HepG2 (cell line): ENCODE measurements around the gene ZFP62. TPM values are rescaled to one million over a fixed set of nuclear protein-coding genes. Genes with fewer than 3 reads are reported as not detected.

ENCODE experiments used
- AGO1 ChIP-seq: fragments of 200-400 bp; formaldehyde crosslinking; IDR thresholded peaks from 2 replicates; pipeline ENCODE4 v1.6.1; 2017; ENCODE audit warnings: mild to moderate bottlenecking, low read depth, low read length, moderate library complexity; ENCODE audit not compliant: poor library complexity, severe bottlenecking
- CEBPB ChIP-seq: IDR thresholded peaks from 2 replicates; pipeline ENCODE4 v1.6.1; 2011; ENCODE audit warnings: low read depth, low read length, improper control_type of control experiment, borderline replicate concordance
- MIER3 ChIP-seq: IDR thresholded peaks from 2 replicates; pipeline ENCODE4 v1.6.1; 2016; ENCODE audit warnings: missing compliant biosample characterization, borderline replicate concordance
- POLR2A ChIP-seq, 2 experiments: IDR thresholded peaks; 2 replicates each; pipeline ENCODE4 v1.6.1; 2011; ENCODE audit warnings: low read depth in 2 of 2, low read length in 2 of 2, mild to moderate bottlenecking in 1 of 2, moderate library complexity in 1 of 2; ENCODE audit not compliant: insufficient read depth in 1 of 2
- RARG ChIP-seq: sonication (generic); formaldehyde crosslinking; IDR thresholded peaks from 2 replicates; pipeline ENCODE4 v1.4.0; 2020; ENCODE audit warnings: low read depth, mild to moderate bottlenecking, missing genetic modification reagents
- RCOR2 ChIP-seq: IDR thresholded peaks from 2 replicates; pipeline ENCODE4 v1.6.1; 2016; ENCODE audit warnings: missing biosample characterization, missing genetic modification reagents
- RFXANK ChIP-seq: IDR thresholded peaks from 2 replicates; pipeline ENCODE4 v1.6.1; 2016
- ZNF333 ChIP-seq: sonication (generic); formaldehyde crosslinking; IDR thresholded peaks from 2 replicates; pipeline ENCODE4 v1.4.0; 2020; ENCODE audit warnings: mild to moderate bottlenecking, missing genetic modification reagents, borderline replicate concordance
- ZNF572 ChIP-seq: sonication (generic); formaldehyde crosslinking; IDR thresholded peaks from 2 replicates; pipeline ENCODE4 v1.5.1; 2020; ENCODE audit warnings: mild to moderate bottlenecking, missing genetic modification reagents
- ZNF589 ChIP-seq: sonication (generic); formaldehyde crosslinking; conservative IDR thresholded peaks from 2 replicates; pipeline ENCODE4 v1.8.0; 2022; ENCODE audit warnings: mild to moderate bottlenecking, moderate library complexity, missing genetic modification reagents
- ZNF629 ChIP-seq: sonication (generic); formaldehyde crosslinking; conservative IDR thresholded peaks from 2 replicates; pipeline ENCODE4 v1.5.0; 2020; ENCODE audit warnings: missing genetic modification reagents
- ZNF841 ChIP-seq: sonication (generic); formaldehyde crosslinking; IDR thresholded peaks from 2 replicates; pipeline ENCODE4 v1.8.1; 2023; ENCODE audit warnings: missing genetic modification reagents, borderline replicate concordance
- ZSCAN25 ChIP-seq: sonication (generic); formaldehyde crosslinking; IDR thresholded peaks from 2 replicates; pipeline ENCODE4 v1.8.0; 2022; ENCODE audit warnings: mild to moderate bottlenecking, missing genetic modification reagents
- ZSCAN29 ChIP-seq: sonication (generic); formaldehyde crosslinking; conservative IDR thresholded peaks from 2 replicates; pipeline ENCODE4 v1.4.0; 2020; ENCODE audit warnings: mild to moderate bottlenecking, missing genetic modification reagents
- polyA plus RNA-seq, 8 experiments: library from polyadenylated mRNA; depleted of rRNA in 3 of 8; stranded (reverse) in 7 of 8; unstranded in 1 of 8; fragments of >200 nt; fragmentation: Illumina TruSeq in 4 of 8; extraction: Trizol in 4 of 8; gene quantifications; 2 replicates each; pipeline versions ENCODE4 v1.2.1 to v1.2.3, GENCODE V29; 2011 to 2016; ENCODE audit warnings: low read depth in 4 of 8, missing spikeins in 1 of 8, mixed read lengths in 1 of 8; ENCODE audit not compliant: insufficient read depth in 1 of 8
- total RNA-seq, 5 experiments: library from RNA; depleted of rRNA; stranded (reverse); fragments of >200 nt; fragmentation: Illumina TruSeq; extraction: Trizol; gene quantifications; 2 replicates each; pipeline ENCODE4 v1.2.3, GENCODE V29; 2016; ENCODE audit warnings: low read depth in 1 of 5
- TF ChIP-seq, protein P1 (sequence below): IDR thresholded peaks from 2 replicates; pipeline ENCODE4 v1.6.1; 2016; ENCODE audit warnings: mild to moderate bottlenecking, missing biosample characterization, missing genetic modification reagents
- TF ChIP-seq, protein P2 (sequence below): IDR thresholded peaks from 2 replicates; pipeline ENCODE4 v1.6.1; 2012; ENCODE audit warnings: inconsistent platforms
- TF ChIP-seq, protein P3 (sequence below): sonication (generic); IDR thresholded peaks from 2 replicates; pipeline ENCODE4 v1.6.1; 2016; ENCODE audit warnings: low read depth, borderline replicate concordance
- TF ChIP-seq, protein P4 (sequence below): sonication (generic); formaldehyde crosslinking; IDR thresholded peaks from 2 replicates; pipeline ENCODE4 v1.4.0; 2020; ENCODE audit warnings: missing genetic modification reagents, mild to moderate bottlenecking, borderline replicate concordance
- TF ChIP-seq, protein P5 (sequence below): sonication (generic); formaldehyde crosslinking; IDR thresholded peaks from 2 replicates; pipeline ENCODE4 v1.4.0; 2020; ENCODE audit warnings: missing genetic modification reagents
- TF ChIP-seq, protein P6 (sequence below), 2 experiments: IDR thresholded peaks; 2 replicates each; pipeline ENCODE4 v1.6.1; 2011 to 2012; ENCODE audit warnings: low read length in 2 of 2, borderline replicate concordance in 1 of 2, low read depth in 1 of 2, mild to moderate bottlenecking in 1 of 2, moderate library complexity in 1 of 2

Gene ZFP62
- total and polyA plus RNA-seq, 2 of the 13 experiments (the other 11 are each of a cell fraction or from before 2014, with no cell fraction given): 8.2 to 19.4 TPM

DNA sequence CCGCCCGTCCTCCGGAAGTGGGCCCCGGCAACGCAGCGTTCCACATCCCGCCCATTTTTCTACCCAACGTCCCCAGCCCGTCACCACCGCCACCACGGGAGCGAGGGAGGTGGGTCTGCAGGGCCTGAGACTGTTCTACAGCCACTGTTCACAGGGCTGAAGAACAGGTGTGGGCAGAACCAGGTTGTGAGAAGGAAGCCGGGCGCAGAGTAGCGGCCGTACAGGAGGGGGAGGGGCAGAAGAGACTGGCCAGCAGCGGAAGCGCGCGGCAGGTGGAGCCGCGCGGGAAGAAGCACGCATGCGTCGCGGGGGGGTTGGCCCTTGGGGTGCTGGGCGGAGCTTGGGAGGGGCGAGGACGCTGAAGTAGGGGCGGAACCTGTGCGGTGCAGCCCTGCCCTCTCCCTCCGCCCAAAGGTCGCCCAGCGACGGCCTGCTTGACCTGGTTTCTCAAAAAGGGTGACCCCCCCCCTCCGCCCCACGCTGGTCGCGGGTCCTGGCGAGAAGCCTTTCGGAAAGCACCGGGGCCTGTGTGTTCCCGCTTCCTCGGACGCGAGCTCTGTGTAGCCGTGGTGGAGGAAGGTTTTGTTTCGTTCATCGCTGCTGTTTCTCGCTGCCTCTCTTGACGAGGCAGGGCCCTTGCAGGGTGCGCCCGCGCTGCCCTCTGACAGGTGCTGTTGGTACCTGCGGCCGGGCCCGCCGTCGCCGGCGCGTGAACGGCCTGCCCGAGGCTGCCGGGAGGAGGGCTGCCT lies 50.7 kb downstream of the ZFP62 start (continued):
- TF ChIP-seq, protein P1, sequence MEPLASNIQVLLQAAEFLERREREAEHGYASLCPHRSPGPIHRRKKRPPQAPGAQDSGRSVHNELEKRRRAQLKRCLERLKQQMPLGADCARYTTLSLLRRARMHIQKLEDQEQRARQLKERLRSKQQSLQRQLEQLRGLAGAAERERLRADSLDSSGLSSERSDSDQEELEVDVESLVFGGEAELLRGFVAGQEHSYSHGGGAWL (CRISPR knock-in tag): 0 out of 2 replicates have a peak, but pooled peaks have one; percentile 50
- TF ChIP-seq ZNF841 (no peak), ZNF333 (CRISPR knock-in tag) (peak; percentile 80), ZNF629 (CRISPR knock-in tag) (0 out of 2 replicates have a peak, but pooled peaks have one; percentile 25), RFXANK (CRISPR knock-in tag) (no peak), ZNF572 (CRISPR knock-in tag) (peak; percentile 91; the same call in 1 of the 2 replicates), RCOR2 (0 out of 2 replicates have a peak, but pooled peaks have one; percentile 34), AGO1 (peak; percentile 83), MIER3 (0 out of 2 replicates have a peak, but pooled peaks have one; percentile 21), CEBPB (no peak), POLR2A (IDR thresholded peaks at IDR 0.05; ENCODE audit: insufficient read depth in 1 of 2, low read depth in 2 of 2, low read length in 2 of 2) (peak in 1 of 2 experiments; percentile 59; a peak in 2 of 4 replicates), ZSCAN25 (peak; percentile 52; the same call in 1 of the 2 replicates), ZSCAN29 (peak; percentile 61; the same call in 1 of the 2 replicates), RARG (CRISPR knock-in tag) (0 out of 2 replicates have a peak, but pooled peaks have one; percentile 90), ZNF589 (CRISPR knock-in tag) (0 out of 2 replicates have a peak, but pooled peaks have one; percentile 53)
- TF ChIP-seq, protein P2, sequence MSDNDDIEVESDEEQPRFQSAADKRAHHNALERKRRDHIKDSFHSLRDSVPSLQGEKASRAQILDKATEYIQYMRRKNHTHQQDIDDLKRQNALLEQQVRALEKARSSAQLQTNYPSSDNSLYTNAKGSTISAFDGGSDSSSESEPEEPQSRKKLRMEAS: peak; percentile 77; the same call in 1 of the 2 replicates
- TF ChIP-seq, protein P3, sequence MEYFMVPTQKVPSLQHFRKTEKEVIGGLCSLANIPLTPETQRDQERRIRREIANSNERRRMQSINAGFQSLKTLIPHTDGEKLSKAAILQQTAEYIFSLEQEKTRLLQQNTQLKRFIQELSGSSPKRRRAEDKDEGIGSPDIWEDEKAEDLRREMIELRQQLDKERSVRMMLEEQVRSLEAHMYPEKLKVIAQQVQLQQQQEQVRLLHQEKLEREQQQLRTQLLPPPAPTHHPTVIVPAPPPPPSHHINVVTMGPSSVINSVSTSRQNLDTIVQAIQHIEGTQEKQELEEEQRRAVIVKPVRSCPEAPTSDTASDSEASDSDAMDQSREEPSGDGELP: no peak
- TF ChIP-seq, protein P4, sequence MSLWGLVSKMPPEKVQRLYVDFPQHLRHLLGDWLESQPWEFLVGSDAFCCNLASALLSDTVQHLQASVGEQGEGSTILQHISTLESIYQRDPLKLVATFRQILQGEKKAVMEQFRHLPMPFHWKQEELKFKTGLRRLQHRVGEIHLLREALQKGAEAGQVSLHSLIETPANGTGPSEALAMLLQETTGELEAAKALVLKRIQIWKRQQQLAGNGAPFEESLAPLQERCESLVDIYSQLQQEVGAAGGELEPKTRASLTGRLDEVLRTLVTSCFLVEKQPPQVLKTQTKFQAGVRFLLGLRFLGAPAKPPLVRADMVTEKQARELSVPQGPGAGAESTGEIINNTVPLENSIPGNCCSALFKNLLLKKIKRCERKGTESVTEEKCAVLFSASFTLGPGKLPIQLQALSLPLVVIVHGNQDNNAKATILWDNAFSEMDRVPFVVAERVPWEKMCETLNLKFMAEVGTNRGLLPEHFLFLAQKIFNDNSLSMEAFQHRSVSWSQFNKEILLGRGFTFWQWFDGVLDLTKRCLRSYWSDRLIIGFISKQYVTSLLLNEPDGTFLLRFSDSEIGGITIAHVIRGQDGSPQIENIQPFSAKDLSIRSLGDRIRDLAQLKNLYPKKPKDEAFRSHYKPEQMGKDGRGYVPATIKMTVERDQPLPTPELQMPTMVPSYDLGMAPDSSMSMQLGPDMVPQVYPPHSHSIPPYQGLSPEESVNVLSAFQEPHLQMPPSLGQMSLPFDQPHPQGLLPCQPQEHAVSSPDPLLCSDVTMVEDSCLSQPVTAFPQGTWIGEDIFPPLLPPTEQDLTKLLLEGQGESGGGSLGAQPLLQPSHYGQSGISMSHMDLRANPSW (CRISPR knock-in tag): peak; percentile 89; the same call in 1 of the 2 replicates
- TF ChIP-seq, protein P5, sequence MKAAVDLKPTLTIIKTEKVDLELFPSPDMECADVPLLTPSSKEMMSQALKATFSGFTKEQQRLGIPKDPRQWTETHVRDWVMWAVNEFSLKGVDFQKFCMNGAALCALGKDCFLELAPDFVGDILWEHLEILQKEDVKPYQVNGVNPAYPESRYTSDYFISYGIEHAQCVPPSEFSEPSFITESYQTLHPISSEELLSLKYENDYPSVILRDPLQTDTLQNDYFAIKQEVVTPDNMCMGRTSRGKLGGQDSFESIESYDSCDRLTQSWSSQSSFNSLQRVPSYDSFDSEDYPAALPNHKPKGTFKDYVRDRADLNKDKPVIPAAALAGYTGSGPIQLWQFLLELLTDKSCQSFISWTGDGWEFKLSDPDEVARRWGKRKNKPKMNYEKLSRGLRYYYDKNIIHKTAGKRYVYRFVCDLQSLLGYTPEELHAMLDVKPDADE (CRISPR knock-in tag): no peak
- TF ChIP-seq, protein P6, sequence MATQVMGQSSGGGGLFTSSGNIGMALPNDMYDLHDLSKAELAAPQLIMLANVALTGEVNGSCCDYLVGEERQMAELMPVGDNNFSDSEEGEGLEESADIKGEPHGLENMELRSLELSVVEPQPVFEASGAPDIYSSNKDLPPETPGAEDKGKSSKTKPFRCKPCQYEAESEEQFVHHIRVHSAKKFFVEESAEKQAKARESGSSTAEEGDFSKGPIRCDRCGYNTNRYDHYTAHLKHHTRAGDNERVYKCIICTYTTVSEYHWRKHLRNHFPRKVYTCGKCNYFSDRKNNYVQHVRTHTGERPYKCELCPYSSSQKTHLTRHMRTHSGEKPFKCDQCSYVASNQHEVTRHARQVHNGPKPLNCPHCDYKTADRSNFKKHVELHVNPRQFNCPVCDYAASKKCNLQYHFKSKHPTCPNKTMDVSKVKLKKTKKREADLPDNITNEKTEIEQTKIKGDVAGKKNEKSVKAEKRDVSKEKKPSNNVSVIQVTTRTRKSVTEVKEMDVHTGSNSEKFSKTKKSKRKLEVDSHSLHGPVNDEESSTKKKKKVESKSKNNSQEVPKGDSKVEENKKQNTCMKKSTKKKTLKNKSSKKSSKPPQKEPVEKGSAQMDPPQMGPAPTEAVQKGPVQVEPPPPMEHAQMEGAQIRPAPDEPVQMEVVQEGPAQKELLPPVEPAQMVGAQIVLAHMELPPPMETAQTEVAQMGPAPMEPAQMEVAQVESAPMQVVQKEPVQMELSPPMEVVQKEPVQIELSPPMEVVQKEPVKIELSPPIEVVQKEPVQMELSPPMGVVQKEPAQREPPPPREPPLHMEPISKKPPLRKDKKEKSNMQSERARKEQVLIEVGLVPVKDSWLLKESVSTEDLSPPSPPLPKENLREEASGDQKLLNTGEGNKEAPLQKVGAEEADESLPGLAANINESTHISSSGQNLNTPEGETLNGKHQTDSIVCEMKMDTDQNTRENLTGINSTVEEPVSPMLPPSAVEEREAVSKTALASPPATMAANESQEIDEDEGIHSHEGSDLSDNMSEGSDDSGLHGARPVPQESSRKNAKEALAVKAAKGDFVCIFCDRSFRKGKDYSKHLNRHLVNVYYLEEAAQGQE (IDR thresholded peaks at IDR 0.05; ENCODE audit: borderline replicate concordance in 1 of 2, low read depth in 1 of 2, low read length in 2 of 2): no peak; a peak in 1 of 4 replicates
